Kidney tubule cell (primary cell): ENCODE measurements around the gene KRT12.
A peak's percentile ranks its signal among the peaks of the same experiment; 100 is the strongest.

Experiments
- DNase-seq: peaks from one replicate; pipeline ENCODE4 v3.0.0-alpha.2; 2018; ENCODE audit warnings: low spot score

KRT12 gene

GRCh38 chr17:40866838-40867237 lies at the start of gene KRT12:
KRT12 (minus strand) TSS chr17:40867223; CDS start chr17:40867186, 37 bp downstream.
- DNase-seq = no peak

- peak; percentile 22 for DNase-seq
These were observed 49.3 kb upstream of the KRT12 start for GRCh38 chr17:40916366-40916765.

DNA sequence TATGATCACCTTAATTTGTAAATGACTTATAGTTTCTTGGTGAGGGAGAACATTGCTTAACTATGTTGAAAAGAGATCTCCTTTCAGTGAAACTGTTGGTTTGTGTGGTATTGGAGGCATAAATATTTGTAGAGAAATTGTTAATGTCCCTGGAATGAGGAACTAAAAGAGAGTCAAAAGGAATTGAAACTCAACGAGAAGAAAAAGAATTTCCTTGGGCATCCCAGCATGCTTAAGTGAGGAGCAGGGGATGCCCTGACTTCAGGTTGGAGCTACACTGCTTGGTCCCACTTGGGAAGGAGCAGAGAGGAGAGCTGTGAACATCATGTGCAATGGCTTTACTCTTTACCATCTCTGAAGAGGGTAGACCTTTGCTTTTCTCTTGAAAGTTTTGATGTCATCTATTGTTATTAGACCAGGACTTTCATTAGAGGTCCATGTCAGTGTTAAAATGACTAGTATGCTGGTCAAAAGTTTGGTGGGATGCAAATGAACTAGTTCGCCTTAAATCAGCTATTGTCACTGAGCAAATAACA lies 48.8 kb upstream of the KRT12 start:
- peak; percentile 94 for DNase-seq

DNA sequence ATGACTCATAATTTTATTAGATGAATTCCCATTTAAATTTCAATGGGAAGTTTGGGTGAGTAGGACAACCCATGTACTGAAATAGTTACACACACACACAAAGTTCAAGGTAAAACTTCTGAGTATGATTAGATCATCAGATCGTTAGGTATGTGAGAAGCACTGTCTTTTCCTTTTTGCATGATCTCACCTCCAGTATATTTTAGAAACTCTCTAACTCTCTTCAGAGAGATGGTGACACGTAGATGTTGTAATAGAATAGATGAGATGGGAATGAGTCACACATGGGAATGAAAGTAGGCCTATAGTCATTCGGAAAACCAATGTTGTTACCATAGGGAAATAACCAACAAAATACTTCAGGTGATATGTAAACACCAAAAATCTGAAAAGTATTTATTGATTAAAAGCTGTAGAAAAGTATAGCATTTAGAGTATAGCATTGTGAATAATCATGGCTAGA lies 48.2 kb upstream of the KRT12 start:
- DNase-seq = peak; percentile 100

DNA sequence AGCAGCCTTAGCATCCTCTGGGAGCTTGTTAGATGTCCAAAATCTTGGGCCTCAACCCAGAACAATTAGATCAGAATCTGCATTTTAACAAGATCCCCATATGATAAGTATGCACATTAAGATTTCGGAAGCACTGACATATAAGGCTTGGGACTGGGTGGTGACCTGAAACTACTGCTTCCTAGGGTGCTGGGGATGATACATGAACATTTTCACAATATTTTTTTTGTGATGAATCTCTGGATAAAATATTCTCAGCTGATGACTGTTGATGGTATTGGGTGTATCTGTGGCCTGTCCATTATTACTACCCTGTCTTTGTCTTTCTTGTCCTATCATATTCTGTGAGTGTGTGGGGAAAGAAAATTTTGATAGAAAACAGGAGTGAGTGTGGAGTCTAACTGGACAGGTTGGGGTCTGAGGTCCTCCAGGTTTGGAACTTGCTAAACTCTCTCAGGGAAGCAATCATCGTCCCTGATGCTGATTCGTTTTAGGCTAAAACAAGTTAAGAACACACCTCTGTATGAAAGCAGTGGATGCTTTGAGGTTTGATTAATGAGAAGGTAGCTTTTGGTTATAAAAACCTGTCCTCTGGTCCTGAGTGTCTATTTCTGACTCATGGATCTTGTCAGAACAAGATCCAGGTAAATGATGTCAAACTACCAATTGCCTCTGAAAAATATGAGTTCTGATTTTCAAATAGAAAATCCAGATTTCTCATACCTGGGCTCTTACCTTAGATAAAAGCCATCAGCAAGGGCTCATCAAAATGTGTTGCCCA lies 47.2 kb upstream of the KRT12 start:
- DNase-seq = peak; percentile 38

- peak; percentile 69 for DNase-seq
These were observed 45.6 kb upstream of the KRT12 start for GRCh38 chr17:40912486-40913210.

- no peak for DNase-seq
These were observed 43.4 kb upstream of the KRT12 start for GRCh38 chr17:40910441-40910841.

DNA sequence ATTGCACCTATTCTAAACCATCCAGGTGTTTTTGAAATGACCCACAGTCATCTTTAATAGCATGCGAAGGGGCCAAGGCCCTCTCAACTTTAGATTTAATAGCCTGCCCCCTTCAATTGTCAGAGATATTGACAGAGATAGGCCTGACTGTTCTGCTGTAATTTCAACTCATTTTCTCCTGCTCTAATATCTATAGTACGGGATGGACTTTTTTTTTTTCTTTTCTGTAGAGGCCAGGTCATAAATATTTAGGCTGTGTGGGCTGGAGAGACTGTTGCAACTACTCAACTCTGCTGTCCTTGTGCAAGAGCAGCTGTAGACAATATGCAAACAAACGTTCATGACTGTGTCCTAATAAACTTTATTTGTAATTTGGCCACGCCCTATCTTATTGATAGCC lies 42.7 kb upstream of the KRT12 start:
- DNase-seq = no peak

DNA sequence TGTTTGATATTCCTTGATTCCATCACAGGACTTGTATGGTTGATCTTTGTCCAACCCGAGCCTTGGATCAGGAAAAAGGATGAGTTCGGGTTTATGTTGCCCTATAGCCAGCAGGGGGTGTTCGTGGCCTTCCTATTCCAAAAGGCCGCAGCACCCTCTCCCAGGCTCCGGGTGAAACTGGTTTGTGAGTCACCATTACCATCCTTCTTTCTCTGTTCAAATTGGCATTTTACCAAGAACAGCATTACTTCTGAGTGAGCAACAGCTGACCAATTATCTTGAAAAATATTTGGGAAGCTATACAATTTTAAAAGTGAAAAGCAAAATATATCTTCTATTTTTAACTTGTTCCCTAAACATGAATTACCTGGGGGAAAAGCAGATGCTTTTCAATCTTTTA lies 42.3 kb upstream of the KRT12 start:
- DNase-seq = peak; percentile 98

DNA sequence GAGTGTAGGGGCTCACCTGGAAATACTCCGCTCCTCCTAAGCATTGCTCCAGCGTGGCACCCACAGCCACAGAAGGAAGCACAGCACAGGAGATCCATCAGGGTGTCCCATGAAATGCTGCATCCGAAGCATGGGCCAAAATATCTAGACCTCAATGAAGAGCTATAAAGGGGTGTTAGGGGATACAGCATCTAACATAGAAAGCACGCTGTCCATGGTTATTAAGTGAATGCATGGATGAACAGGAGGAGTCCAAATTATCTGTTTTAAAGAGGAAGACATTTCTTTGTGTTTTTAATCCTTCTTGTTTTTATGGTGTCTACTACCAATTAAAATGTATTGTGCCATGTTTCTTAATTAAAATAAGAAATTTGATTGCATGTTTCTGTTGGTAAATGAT lies 39.6 kb upstream of the KRT12 start:
- DNase-seq = no peak

GRCh38 chr17:40905370-40905769 lies 38.3 kb upstream of the KRT12 start:
- DNase-seq = no peak

DNA sequence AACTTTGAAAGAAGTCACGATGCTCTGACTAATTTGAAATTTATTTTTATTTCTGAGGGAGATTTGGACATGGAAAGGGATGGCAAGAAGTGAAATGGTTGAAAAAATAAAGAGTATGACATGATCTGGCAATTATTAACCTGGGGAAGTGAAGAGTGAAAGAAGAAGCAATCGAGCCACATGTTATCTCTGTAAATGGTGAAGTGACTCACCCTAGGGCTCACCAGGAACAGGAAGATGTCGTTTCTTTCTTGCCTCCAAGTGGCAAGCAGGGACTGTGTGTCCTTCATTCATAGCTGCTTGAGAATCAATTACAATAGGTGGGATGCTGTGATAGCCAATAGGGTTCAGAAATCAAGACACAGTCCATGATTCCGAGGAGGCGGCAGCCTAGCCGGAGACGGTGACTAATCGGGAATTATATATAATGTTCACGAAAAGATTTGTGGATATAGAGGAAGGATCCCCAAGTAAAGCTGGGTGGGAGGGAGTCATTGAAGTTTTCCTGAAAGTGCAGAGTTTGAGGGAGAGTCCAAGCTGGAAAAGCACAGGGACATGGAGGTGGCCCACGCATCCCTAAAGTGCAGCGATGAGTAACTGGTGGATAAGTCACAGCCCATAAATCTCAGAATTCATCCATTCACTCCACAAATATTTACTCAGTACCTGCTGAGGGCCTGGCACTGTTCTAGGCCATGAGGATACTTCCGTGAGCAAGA lies 36.3 kb upstream of the KRT12 start:
- peak; percentile 99 for DNase-seq

GRCh38 chr17:40902498-40902897 lies 35.5 kb upstream of the KRT12 start:
- no peak for DNase-seq

DNA sequence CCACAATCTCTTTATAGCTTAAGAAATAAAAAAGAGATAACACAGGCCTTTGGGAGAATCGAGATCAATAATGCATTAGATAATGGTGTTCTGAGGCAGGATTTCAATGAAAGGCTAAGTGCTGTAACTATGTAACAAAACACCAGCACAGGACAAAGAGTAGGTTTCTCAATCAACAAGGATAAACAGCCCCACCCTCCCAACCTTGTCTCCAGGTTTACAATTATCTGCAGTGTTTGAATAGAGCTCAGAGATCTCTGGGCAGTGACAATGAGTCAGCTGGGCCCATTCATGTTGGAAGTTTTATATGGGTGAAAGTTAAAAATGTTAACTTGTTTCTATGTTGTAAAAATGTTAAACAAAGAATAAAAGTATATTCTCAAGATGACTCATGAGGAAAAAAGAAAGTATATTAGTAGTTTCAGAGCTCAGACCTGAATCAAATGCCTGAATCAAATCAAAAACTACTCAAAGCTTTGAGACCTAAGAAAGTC lies 35.0 kb upstream of the KRT12 start:
- peak; percentile 94 for DNase-seq

DNA sequence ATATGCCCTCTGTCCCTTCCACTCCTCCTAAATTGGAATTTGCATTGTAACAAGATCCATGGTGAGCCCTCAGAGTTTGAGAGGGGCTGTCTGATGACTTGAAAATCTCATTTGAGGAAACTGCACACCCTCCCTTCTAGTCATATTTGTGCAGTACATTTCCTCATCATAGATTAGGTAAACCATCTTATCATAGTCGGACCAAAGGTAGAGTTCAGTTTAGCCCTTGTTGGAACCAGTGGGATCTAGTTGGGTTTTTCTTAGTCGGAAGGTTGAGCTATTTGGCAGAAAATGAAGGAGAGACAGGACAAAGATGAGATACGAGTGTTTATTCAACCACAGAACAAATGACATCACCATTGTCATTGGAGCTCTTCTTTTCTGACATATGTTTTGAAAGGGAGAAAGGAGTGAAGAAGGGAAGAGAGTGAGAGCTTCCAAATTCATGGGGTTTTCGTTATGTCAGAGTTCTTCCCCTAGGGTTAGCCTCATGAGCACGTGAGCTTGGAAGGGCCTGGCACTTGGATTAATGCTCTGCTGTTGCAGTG lies 33.9 kb upstream of the KRT12 start:
- no peak for DNase-seq

DNA sequence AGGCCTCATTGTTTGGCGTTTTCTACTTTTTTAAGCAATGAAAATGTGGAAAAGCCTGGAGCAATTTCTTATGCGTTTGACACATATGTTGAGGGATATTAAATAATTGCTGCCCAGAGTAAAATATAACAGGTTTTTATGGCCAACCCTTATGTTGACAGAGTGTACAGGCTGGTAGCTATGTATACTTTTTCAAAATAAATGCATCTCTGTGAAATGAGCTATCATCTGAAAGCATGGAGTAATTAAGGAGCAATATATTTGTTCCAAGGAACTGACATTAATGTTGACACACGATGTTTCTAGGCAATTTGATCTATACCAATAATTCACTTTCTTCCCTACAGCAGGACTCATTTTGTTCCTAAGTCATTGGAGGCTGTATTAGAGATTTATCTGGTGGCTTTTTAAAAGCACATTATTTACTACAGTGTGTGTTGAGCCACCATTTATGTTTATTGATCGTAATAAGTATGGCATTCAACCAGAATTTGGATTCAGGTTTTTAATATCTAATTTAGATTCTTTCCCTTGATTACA lies 30.0 kb upstream of the KRT12 start:
- no peak for DNase-seq

DNA sequence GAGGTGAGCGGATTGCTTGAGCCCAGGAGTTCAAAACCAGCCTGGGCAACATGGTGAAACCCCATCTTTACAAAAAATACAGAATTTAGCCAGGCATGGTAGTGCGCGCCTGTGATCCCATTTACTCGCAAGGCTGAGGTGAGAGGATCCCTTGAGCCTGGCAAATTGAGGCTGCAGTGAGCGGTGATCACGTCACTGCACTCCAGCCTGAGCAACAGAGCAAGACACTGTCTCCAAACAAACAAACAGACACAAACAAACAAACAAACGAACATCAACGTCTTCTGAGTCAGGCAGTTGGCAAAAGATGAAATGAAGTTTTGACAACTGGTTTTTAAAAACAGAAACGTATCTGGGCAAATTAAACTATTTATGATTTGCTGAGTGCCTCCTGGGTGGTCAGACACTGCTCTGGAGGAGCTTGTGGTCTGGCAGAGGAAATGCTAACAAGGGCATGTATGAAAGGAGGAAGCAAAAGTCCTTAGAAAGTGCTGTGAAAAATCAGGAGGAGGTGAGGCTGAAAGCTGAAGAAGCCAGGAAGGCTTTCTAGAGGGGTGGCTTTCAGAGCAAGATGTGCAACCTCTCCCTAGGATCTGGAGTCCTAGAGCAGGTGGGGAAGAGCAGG lies 28.2 kb upstream of the KRT12 start:
- no peak for DNase-seq

- peak; percentile 59 for DNase-seq
These were observed 21.2 kb upstream of the KRT12 start for GRCh38 chr17:40888196-40888720.

DNA sequence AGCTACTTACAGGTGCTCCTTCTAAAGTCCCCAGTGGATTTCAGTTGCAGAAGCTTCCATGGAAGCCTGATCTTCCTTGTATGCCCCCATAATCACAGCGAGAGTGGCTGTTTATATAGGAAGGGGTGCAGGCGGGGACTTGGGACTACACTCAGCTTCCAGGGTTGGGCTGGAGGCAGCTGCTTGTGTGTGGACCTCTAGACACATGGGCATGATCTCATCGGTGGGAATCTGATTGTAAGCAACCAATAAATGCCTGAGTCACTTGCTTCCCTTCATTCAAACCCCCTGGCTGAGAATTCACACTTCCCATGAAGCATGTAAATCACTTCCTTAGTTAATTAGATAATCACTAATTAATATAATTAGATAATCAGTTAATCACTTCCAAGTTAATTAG lies 19.1 kb upstream of the KRT12 start:
- DNase-seq = peak; percentile 55

- no peak for DNase-seq
These were observed 17.9 kb upstream of the KRT12 start, which contains the start of gene KRT20 for GRCh38 chr17:40884708-40885512. KRT20 (minus strand) TSS chr17:40885242; CDS start chr17:40885185, 57 bp downstream.
